HCT116 (cell line): ENCODE data around the gene MTHFS. TPM values are rescaled to one million over a fixed set of nuclear protein-coding genes. Genes with fewer than 3 reads are reported as not detected.

Experiments used
- ATAC-seq: fragments of 200-7000 bp; cut with Tn5 transposase; 2 replicates; pipeline ENCODE4 v1.9.1; 2020; ENCODE audit warnings: mild to moderate bottlenecking, moderate library complexity
- BruUV-seq: library from RNA; stranded (reverse); fragments of 400-500 nt; replicated peaks from 2 replicates; lab custom pipeline; 2021; lab: Mats Ljungman, UMichigan
- CTCF ChIA-PET: fragments of 300-600 bp; sonication (Branson Sonifier 250); formaldehyde crosslinking; loops from one replicate; lab custom pipeline; 2021; ENCODE audit warnings: antibody characterized with exemption; lab: Charles Lee
- POLR2A ChIA-PET: fragments of 300-600, 350-600 bp; sonication (Branson Sonifier 250); formaldehyde crosslinking; loops from one replicate; lab custom pipeline; 2021; ENCODE audit warnings: antibody characterized with exemption; lab: Charles Lee
- RAD21 ChIA-PET, 2 experiments: fragments of 300-600 bp; sonication (Branson Sonifier 250); formaldehyde crosslinking; loops; one replicate each; lab custom pipeline; 2023; ENCODE audit warnings: low total read pairs in 2 of 2; ENCODE audit not compliant: uncharacterized antibody in 2 of 2, unreplicated experiment in 2 of 2, low non-redundant PET in 1 of 2; lab: Charles Lee
- DNase-seq: peaks from one replicate; pipeline ENCODE4 v3.0.0-alpha.2; 2010; ENCODE audit warnings: low read depth, low spot score
- H2AFZ ChIP-seq: fragments of 200-600 bp; shearing (Covaris generic), sonication (generic); 2 replicates; pipeline ENCODE4 v1.6.1; 2017; ENCODE audit warnings: low read depth, mixed run types, mixed read lengths, antibody characterized with exemption, low read length; ENCODE audit not compliant: poor library complexity, severe bottlenecking
- H3K27ac ChIP-seq: 2 replicates; pipeline ENCODE4 v1.5.1; 2012; ENCODE audit warnings: low read depth, low read length
- H3K27me3 ChIP-seq: fragments of 200-600 bp; sonication (generic); 2 replicates; pipeline ENCODE4 v1.6.1; 2016; ENCODE audit warnings: mixed run types, low read length, mixed read lengths; ENCODE audit not compliant: insufficient read depth
- H3K36me3 ChIP-seq, 2 experiments: fragments of 200-500 bp in 1 of 2; fragments of 200-600 bp in 1 of 2; sonication (Bioruptor generic) in 1 of 2; sonication (generic) in 1 of 2; 2 replicates each; pipeline versions ENCODE4 v1.5.1 to v1.6.1; 2014 to 2016; ENCODE audit warnings: low read length in 2 of 2, inconsistent platforms in 1 of 2, mixed read lengths in 1 of 2, mixed run types in 1 of 2; ENCODE audit not compliant: insufficient read depth in 2 of 2, control insufficient read depth in 1 of 2
- H3K4me1 ChIP-seq, 2 experiments: fragments of 200-600 bp in 1 of 2; sonication (generic) in 1 of 2; 2 replicates each; pipeline versions ENCODE4 v1.5.1 to v1.6.1; 2012 to 2017; ENCODE audit warnings: low read length in 2 of 2, inconsistent platforms in 1 of 2, mild to moderate bottlenecking in 1 of 2, mixed read lengths in 1 of 2, mixed run types in 1 of 2, moderate library complexity in 1 of 2; ENCODE audit not compliant: insufficient read depth in 2 of 2, control insufficient read depth in 1 of 2
- H3K4me2 ChIP-seq: fragments of 200-600 bp; sonication (generic); 2 replicates; pipeline ENCODE4 v1.6.1; 2017; ENCODE audit warnings: mixed run types, low read length, mixed read lengths
- H3K4me3 ChIP-seq, 2 experiments: fragments of 200-600 bp in 1 of 2; sonication (generic) in 1 of 2; replicated peaks in 1 of 2; 2 replicates each; pipeline ENCODE4 v1.5.1; 2011 to 2016; ENCODE audit warnings: low read length in 2 of 2, control low read depth in 1 of 2, low read depth in 1 of 2, mild to moderate bottlenecking in 1 of 2, mixed read lengths in 1 of 2, mixed run types in 1 of 2
- H3K79me2 ChIP-seq: fragments of 200-600 bp; sonication (generic); 2 replicates; pipeline ENCODE4 v1.6.1; 2017; ENCODE audit warnings: mild to moderate bottlenecking, mixed run types, low read length, moderate library complexity, mixed read lengths; ENCODE audit not compliant: insufficient read depth
- H3K9ac ChIP-seq: fragments of 200-600 bp; sonication (generic); 2 replicates; pipeline ENCODE4 v1.6.1; 2016; ENCODE audit warnings: low read length, mixed read lengths
- H3K9me2 ChIP-seq: fragments of 200-600 bp; sonication (generic), shearing (Covaris generic); 2 replicates; pipeline ENCODE4 v1.6.1; 2017; ENCODE audit warnings: mixed run types, mild to moderate bottlenecking, moderate library complexity; ENCODE audit not compliant: insufficient read depth
- H3K9me3 ChIP-seq, 2 experiments: fragments of 200-500 bp in 1 of 2; fragments of 200-600 bp in 1 of 2; sonication (Bioruptor generic) in 1 of 2; sonication (generic) in 1 of 2; 2 replicates each; pipeline ENCODE4 v1.6.1; 2014 to 2017; ENCODE audit warnings: low read length in 2 of 2, mixed read lengths in 2 of 2, inconsistent platforms in 1 of 2, low read depth in 1 of 2, mild to moderate bottlenecking in 1 of 2, mixed run types in 1 of 2, moderate library complexity in 1 of 2; ENCODE audit not compliant: control insufficient read depth in 1 of 2, insufficient read depth in 1 of 2
- H4K20me1 ChIP-seq: fragments of 200-600 bp; sonication (generic), shearing (Covaris generic); 2 replicates; pipeline ENCODE4 v1.6.1; 2017; ENCODE audit warnings: mixed run types, mild to moderate bottlenecking, moderate library complexity; ENCODE audit not compliant: insufficient read depth
- CBX3 ChIP-seq: IDR thresholded peaks from 2 replicates; pipeline ENCODE4 v1.6.1; 2012; ENCODE audit warnings: low read depth
- CTCF ChIP-seq, 3 experiments: fragments of 200-600 bp in 1 of 3; sonication (generic) in 1 of 3; IDR thresholded peaks in 2 of 3; conservative IDR thresholded peaks in 1 of 3; 2 replicates each; pipeline ENCODE4 v1.5.1; 2012 to 2017; ENCODE audit warnings: low read depth in 2 of 3, low read length in 2 of 3, antibody characterized with exemption in 1 of 3, borderline replicate concordance in 1 of 3, control low read depth in 1 of 3, mild to moderate bottlenecking in 1 of 3, mixed read lengths in 1 of 3, mixed run types in 1 of 3, moderate library complexity in 1 of 3; ENCODE audit not compliant: insufficient read depth in 1 of 3
- FOSL1 ChIP-seq: IDR thresholded peaks from 2 replicates; pipeline ENCODE4 v1.6.1; 2012; ENCODE audit warnings: low read depth
- MAX ChIP-seq: IDR thresholded peaks from 2 replicates; pipeline ENCODE4 v1.6.1; 2012
- POLR2A ChIP-seq: IDR thresholded peaks from 2 replicates; pipeline ENCODE4 v1.7.0; 2011; ENCODE audit warnings: borderline replicate concordance; ENCODE audit not compliant: insufficient read depth, insufficient read length; ENCODE audit errors: extremely low read depth
- POLR2AphosphoS5 ChIP-seq: IDR thresholded peaks from 2 replicates; pipeline ENCODE4 v1.6.1; 2011; ENCODE audit warnings: mild to moderate bottlenecking, low read depth, low read length, moderate library complexity
- RAD21 ChIP-seq: IDR thresholded peaks from 2 replicates; pipeline ENCODE4 v1.6.1; 2012; ENCODE audit warnings: low read depth, mild to moderate bottlenecking
- SIN3A ChIP-seq: IDR thresholded peaks from 2 replicates; pipeline ENCODE4 v1.6.1; 2012; ENCODE audit warnings: low read depth
- YY1 ChIP-seq: IDR thresholded peaks from 2 replicates; pipeline ENCODE4 v1.6.1; 2011; ENCODE audit warnings: low read length, low read depth, moderate library complexity, mild to moderate bottlenecking; ENCODE audit not compliant: insufficient replicate concordance; ENCODE audit errors: extremely low read depth
- intact Hi-C: fragments of 100-400 bp; cut with micrococcal nuclease; formaldehyde crosslinking; loops from 2 replicates; pipeline ENCODE4 v1.10.0; 2022
- total RNA-seq: library from RNA; stranded (reverse); gene quantifications from one replicate; pipeline ENCODE4 v1.2.1, GENCODE V29; 2021; ENCODE audit not compliant: unreplicated experiment
- TF ChIP-seq, protein P1 (sequence below): IDR thresholded peaks from 2 replicates; pipeline ENCODE4 v1.6.1; 2011; ENCODE audit warnings: mild to moderate bottlenecking, low read length, moderate library complexity; ENCODE audit not compliant: insufficient replicate concordance; ENCODE audit errors: extremely low read depth

The MTHFS gene
- total RNA-seq, 1 experiment from 2014 or later, result 30.5 TPM

- ChIA-PET POLR2A (interaction anchor here (1.9 kb wide), 1 partner anchor 9 kb away, joined by 6 read pairs; no protein-coding TSS in a partner anchor), RAD21 (no interaction called here)
These were observed 35.6 kb upstream of the MTHFS start for GRCh38 chr15:79932447-79932846.

More at GRCh38 chr15:79932447-79932846, 35.6 kb upstream of the MTHFS start:
- TF ChIP-seq POLR2A (no peak), MAX (no peak), YY1 (no peak), POLR2AphosphoS5 (no peak), RAD21 (no peak), FOSL1 (no peak), CTCF (IDR thresholded peaks at IDR 0.05 in 2 of 3, conservative IDR thresholded peaks at IDR 0.05 in 1 of 3; ENCODE audit: borderline replicate concordance in 1 of 3, insufficient read depth in 1 of 3, low read depth in 2 of 3, low read length in 2 of 3) (no peak), CBX3 (no peak), SIN3A (no peak)
- TF ChIP-seq, protein P1, sequence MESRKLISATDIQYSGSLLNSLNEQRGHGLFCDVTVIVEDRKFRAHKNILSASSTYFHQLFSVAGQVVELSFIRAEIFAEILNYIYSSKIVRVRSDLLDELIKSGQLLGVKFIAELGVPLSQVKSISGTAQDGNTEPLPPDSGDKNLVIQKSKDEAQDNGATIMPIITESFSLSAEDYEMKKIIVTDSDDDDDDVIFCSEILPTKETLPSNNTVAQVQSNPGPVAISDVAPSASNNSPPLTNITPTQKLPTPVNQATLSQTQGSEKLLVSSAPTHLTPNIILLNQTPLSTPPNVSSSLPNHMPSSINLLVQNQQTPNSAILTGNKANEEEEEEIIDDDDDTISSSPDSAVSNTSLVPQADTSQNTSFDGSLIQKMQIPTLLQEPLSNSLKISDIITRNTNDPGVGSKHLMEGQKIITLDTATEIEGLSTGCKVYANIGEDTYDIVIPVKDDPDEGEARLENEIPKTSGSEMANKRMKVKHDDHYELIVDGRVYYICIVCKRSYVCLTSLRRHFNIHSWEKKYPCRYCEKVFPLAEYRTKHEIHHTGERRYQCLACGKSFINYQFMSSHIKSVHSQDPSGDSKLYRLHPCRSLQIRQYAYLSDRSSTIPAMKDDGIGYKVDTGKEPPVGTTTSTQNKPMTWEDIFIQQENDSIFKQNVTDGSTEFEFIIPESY, result no peak
- TF ChIP-seq, all 23 proteins: peak for 0
- BruUV-seq, result no TSS peak
- DNase-seq (no peak), ATAC-seq (no peak)
- CTCF ChIA-PET, result no interaction called here
- intact Hi-C loops, result no loop called here
- Histone ChIP-seq H3K9ac (no peak overlapping the region), H3K9me3 (no peaks in the 10 kb centered on the region), H3K27me3 (no peaks in the 10 kb centered on the region), H3K4me3 (no peak overlapping the region), H3K4me1 (no peaks in the 10 kb centered on the region), H3K27ac (no peak overlapping the region), H3K9me2 (no peaks in the 10 kb centered on the region), H4K20me1 (no peaks in the 10 kb centered on the region), H3K36me3 (no peaks in the 10 kb centered on the region), H3K4me2 (no peak overlapping the region), H3K79me2 (no peaks in the 10 kb centered on the region), H2AFZ (no peak overlapping the region)
